Liver (tissue), 9 donors: ENCODE data around the gene PEX16. TPM values are rescaled to one million over a fixed set of nuclear protein-coding genes. Genes with fewer than 3 reads are reported as not detected.

ENCODE experiments used
- DNase-seq: peaks from one replicate; pipeline ENCODE4 v3.0.0-alpha.2; 2017; ENCODE audit warnings: low spot score
- H3K27ac ChIP-seq, 2 donors: one replicate each; pipeline ENCODE4 v1.7.0; 2013; ENCODE audit warnings: inconsistent platforms in 2 of 2, low read length in 2 of 2, control low read depth in 1 of 2, low read depth in 1 of 2, mild to moderate bottlenecking in 1 of 2
- H3K27me3 ChIP-seq, 4 donors: one replicate each; pipeline versions ENCODE4 v1.6.1 to v1.7.0; 2013; ENCODE audit warnings: low read length in 3 of 4, inconsistent platforms in 1 of 4, mild to moderate bottlenecking in 1 of 4, moderate library complexity in 1 of 4; ENCODE audit not compliant: control insufficient read depth in 4 of 4, insufficient read depth in 4 of 4
- H3K36me3 ChIP-seq, 4 donors: one replicate each; pipeline versions ENCODE4 v1.6.1 to v1.7.0; 2013; ENCODE audit warnings: low read length in 3 of 4, mild to moderate bottlenecking in 3 of 4, low read depth in 1 of 4, moderate library complexity in 1 of 4; ENCODE audit not compliant: control insufficient read depth in 4 of 4, insufficient read depth in 3 of 4
- H3K4me1 ChIP-seq, 4 donors: one replicate each; pipeline versions ENCODE4 v1.6.1 to v1.7.0; 2013; ENCODE audit warnings: low read length in 3 of 4, mild to moderate bottlenecking in 3 of 4, moderate library complexity in 1 of 4; ENCODE audit not compliant: control insufficient read depth in 4 of 4, insufficient read depth in 4 of 4
- H3K4me3 ChIP-seq, 3 donors: one replicate each; pipeline versions ENCODE4 v1.6.1 to v1.7.0; 2013; ENCODE audit warnings: low read length in 3 of 3, control low read depth in 1 of 3, low read depth in 1 of 3, mild to moderate bottlenecking in 1 of 3
- H3K9ac ChIP-seq, 2 donors: one replicate each; pipeline ENCODE4 v1.7.0; 2013; ENCODE audit warnings: low read length in 2 of 2, mild to moderate bottlenecking in 2 of 2, moderate library complexity in 2 of 2, control low read depth in 1 of 2, low read depth in 1 of 2
- H3K9me3 ChIP-seq, 4 donors: one replicate each; pipeline versions ENCODE4 v1.6.1 to v1.7.0; 2013; ENCODE audit warnings: low read length in 3 of 4; ENCODE audit not compliant: control insufficient read depth in 4 of 4
- EGR1 ChIP-seq, 2 donors: IDR thresholded peaks; 2 replicates each; pipeline ENCODE4 v1.6.1; 2016 to 2018; ENCODE audit warnings: antibody characterized with exemption in 2 of 2, low read depth in 2 of 2
- FOXA1 ChIP-seq: IDR thresholded peaks from 2 replicates; pipeline ENCODE4 v1.6.1; 2016; ENCODE audit warnings: antibody characterized with exemption
- FOXA2 ChIP-seq: IDR thresholded peaks from 2 replicates; pipeline ENCODE4 v1.6.1; 2016; ENCODE audit warnings: antibody characterized with exemption
- GABPA ChIP-seq, 2 donors: IDR thresholded peaks in 1 of 2; conservative IDR thresholded peaks in 1 of 2; 2 replicates each; pipeline ENCODE4 v1.6.1; 2016; ENCODE audit warnings: antibody characterized with exemption in 2 of 2, mild to moderate bottlenecking in 1 of 2, moderate library complexity in 1 of 2
- HNF4A ChIP-seq, 2 donors: conservative IDR thresholded peaks; 2 replicates each; pipeline ENCODE4 v1.6.1; 2016; ENCODE audit warnings: antibody characterized with exemption in 2 of 2, mild to moderate bottlenecking in 2 of 2
- HNF4G ChIP-seq: IDR thresholded peaks from 2 replicates; pipeline ENCODE4 v1.6.1; 2016; ENCODE audit warnings: antibody characterized with exemption
- JUND ChIP-seq, 2 donors: IDR thresholded peaks; 2 replicates each; pipeline ENCODE4 v1.6.1; 2016; ENCODE audit warnings: antibody characterized with exemption in 2 of 2
- NR2F2 ChIP-seq: IDR thresholded peaks from 2 replicates; pipeline ENCODE4 v1.6.1; 2016; ENCODE audit warnings: antibody characterized with exemption
- RAD21 ChIP-seq, 2 donors: IDR thresholded peaks; 2 replicates each; pipeline ENCODE4 v1.6.1; 2016; ENCODE audit warnings: antibody characterized with exemption in 2 of 2, mild to moderate bottlenecking in 2 of 2
- REST ChIP-seq: IDR thresholded peaks from 2 replicates; pipeline ENCODE4 v1.6.1; 2016; ENCODE audit warnings: antibody characterized with exemption, mild to moderate bottlenecking
- RXRA ChIP-seq, 2 donors: IDR thresholded peaks; 2 replicates each; pipeline ENCODE4 v1.6.1; 2017 to 2018; ENCODE audit warnings: antibody characterized with exemption in 2 of 2, mild to moderate bottlenecking in 1 of 2
- SP1 ChIP-seq: IDR thresholded peaks from 2 replicates; pipeline ENCODE4 v1.6.1; 2018; ENCODE audit warnings: antibody characterized with exemption, mild to moderate bottlenecking
- TAF1 ChIP-seq: conservative IDR thresholded peaks from 2 replicates; pipeline ENCODE4 v1.6.1; 2016; ENCODE audit warnings: antibody characterized with exemption, mild to moderate bottlenecking
- YY1 ChIP-seq: IDR thresholded peaks from 2 replicates; pipeline ENCODE4 v1.6.1; 2016; ENCODE audit warnings: antibody characterized with exemption, mild to moderate bottlenecking
- WGBS: extraction: QIAGEN DNeasy Blood & Tissue Kit; methylation state at CpG from one replicate; pipeline ENCODE4 v1.1.7; 2013; 5-methylcytosine and 5-hydroxymethylcytosine counted together
- polyA plus RNA-seq, 2 donors: library from polyadenylated mRNA; stranded (reverse) in 1 of 2; unstranded in 1 of 2; fragments of 200-250 nt in 1 of 2; fragments of >200 nt in 1 of 2; fragmentation: Nextera tagmentation in 1 of 2; extraction: Ambion mirVana in 1 of 2; gene quantifications; one replicate each; pipeline versions ENCODE4 v1.2.1 to v1.2.3, GENCODE V29; 2013 to 2015
- total RNA-seq, 2 donors: library from RNA; depleted of rRNA; stranded (reverse); fragments of >200 nt; gene quantifications; one replicate each; pipeline ENCODE4 v1.2.3, GENCODE V29; 2014
- TF ChIP-seq, protein P1 (sequence below): IDR thresholded peaks from 2 replicates; pipeline ENCODE4 v1.6.1; 2016; ENCODE audit warnings: antibody characterized with exemption
- TF ChIP-seq, protein P2 (sequence below): fragments of 150-350 bp; IDR thresholded peaks from 2 replicates; pipeline ENCODE4 v1.5.1; 2017; ENCODE audit warnings: improper control_type of control experiment, low read depth, low read length; ENCODE audit not compliant: missing input control
- TF ChIP-seq, protein P3 (sequence below): IDR thresholded peaks from 2 replicates; pipeline ENCODE4 v1.6.1; 2016; ENCODE audit warnings: antibody characterized with exemption
- TF ChIP-seq, protein P4 (sequence below): IDR thresholded peaks from 2 replicates; pipeline ENCODE4 v1.6.1; 2016; ENCODE audit warnings: antibody characterized with exemption
- donor health status: healthy.
- donor health status: healthy.
- donor health status: healthy.
- donor health status: healthy.
- donor health status: healthy.

PEX16 gene
- total and polyA plus RNA-seq, 4 donors: 18.8 to 41.2 (median 29.8) TPM

GRCh38 chr11:45927332-45927683 lies 9.6 kb upstream of the PEX16 start (continued):
- TF ChIP-seq, protein P1, sequence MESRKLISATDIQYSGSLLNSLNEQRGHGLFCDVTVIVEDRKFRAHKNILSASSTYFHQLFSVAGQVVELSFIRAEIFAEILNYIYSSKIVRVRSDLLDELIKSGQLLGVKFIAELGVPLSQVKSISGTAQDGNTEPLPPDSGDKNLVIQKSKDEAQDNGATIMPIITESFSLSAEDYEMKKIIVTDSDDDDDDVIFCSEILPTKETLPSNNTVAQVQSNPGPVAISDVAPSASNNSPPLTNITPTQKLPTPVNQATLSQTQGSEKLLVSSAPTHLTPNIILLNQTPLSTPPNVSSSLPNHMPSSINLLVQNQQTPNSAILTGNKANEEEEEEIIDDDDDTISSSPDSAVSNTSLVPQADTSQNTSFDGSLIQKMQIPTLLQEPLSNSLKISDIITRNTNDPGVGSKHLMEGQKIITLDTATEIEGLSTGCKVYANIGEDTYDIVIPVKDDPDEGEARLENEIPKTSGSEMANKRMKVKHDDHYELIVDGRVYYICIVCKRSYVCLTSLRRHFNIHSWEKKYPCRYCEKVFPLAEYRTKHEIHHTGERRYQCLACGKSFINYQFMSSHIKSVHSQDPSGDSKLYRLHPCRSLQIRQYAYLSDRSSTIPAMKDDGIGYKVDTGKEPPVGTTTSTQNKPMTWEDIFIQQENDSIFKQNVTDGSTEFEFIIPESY: no peak
- no peak for TF ChIP-seq JUND (IDR thresholded peaks at IDR 0.05)

GRCh38 chr11:45926536-45927331 lies 9.1 kb upstream of the PEX16 start:
- H3K4me1 ChIP-seq: peaks cover 0 to 10% (median 4%) of the 10 kb centered on the region in 4 donors
- H3K9ac ChIP-seq: no peak overlapping the region
- no peak for DNase-seq
- no peaks in the 10 kb centered on the region for H3K27me3 ChIP-seq
- peaks cover 0 to 1% (median 0%) of the 10 kb centered on the region in 4 donors for H3K36me3 ChIP-seq
- no peak overlapping the region for H3K27ac ChIP-seq
- TF ChIP-seq JUND (IDR thresholded peaks at IDR 0.05): no peak
- no peak for TF ChIP-seq REST
- TF ChIP-seq HNF4G: no peak
- TF ChIP-seq, protein P2, sequence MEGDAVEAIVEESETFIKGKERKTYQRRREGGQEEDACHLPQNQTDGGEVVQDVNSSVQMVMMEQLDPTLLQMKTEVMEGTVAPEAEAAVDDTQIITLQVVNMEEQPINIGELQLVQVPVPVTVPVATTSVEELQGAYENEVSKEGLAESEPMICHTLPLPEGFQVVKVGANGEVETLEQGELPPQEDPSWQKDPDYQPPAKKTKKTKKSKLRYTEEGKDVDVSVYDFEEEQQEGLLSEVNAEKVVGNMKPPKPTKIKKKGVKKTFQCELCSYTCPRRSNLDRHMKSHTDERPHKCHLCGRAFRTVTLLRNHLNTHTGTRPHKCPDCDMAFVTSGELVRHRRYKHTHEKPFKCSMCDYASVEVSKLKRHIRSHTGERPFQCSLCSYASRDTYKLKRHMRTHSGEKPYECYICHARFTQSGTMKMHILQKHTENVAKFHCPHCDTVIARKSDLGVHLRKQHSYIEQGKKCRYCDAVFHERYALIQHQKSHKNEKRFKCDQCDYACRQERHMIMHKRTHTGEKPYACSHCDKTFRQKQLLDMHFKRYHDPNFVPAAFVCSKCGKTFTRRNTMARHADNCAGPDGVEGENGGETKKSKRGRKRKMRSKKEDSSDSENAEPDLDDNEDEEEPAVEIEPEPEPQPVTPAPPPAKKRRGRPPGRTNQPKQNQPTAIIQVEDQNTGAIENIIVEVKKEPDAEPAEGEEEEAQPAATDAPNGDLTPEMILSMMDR: no peak
- TF ChIP-seq GABPA (IDR thresholded peaks at IDR 0.05 in 1 of 2, conservative IDR thresholded peaks at IDR 0.05 in 1 of 2): no peak
- no peak for TF ChIP-seq RAD21 (IDR thresholded peaks at IDR 0.05)
- TF ChIP-seq, protein P3, sequence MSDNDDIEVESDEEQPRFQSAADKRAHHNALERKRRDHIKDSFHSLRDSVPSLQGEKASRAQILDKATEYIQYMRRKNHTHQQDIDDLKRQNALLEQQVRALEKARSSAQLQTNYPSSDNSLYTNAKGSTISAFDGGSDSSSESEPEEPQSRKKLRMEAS: no peak
- no peak for TF ChIP-seq YY1
- no peak for TF ChIP-seq HNF4A (conservative IDR thresholded peaks at IDR 0.05)
- TF ChIP-seq, protein P1: no peak
- no peak for TF ChIP-seq FOXA2
- TF ChIP-seq EGR1 (IDR thresholded peaks at IDR 0.05; ENCODE audit: low read depth in 2 of 2): no peak
- TF ChIP-seq SP1: no peak
- TF ChIP-seq NR2F2: no peak
- TF ChIP-seq, protein P4, sequence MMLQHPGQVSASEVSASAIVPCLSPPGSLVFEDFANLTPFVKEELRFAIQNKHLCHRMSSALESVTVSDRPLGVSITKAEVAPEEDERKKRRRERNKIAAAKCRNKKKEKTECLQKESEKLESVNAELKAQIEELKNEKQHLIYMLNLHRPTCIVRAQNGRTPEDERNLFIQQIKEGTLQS: no peak
- TF ChIP-seq RXRA (IDR thresholded peaks at IDR 0.05): no peak
- no peak for TF ChIP-seq TAF1
- no peak for TF ChIP-seq FOXA1
- H3K9me3 ChIP-seq: no peaks in the 10 kb centered on the region
- WGBS: 95% methylated on average over 12 of the region's 12 CpGs
- H3K4me3 ChIP-seq: no peak overlapping the region
